Esophagus squamous epithelium (tissue), 4 donors: Measurements from ENCODE around the gene SHC2.

Source experiments
- CTCF ChIP-seq, 6 experiments: fragments of 450-650 bp in 4 of 6; fragments of 200-600 bp in 2 of 6; sonication (generic) in 2 of 6; IDR thresholded peaks; one replicate each; pipeline ENCODE4 v1.5.1; 2016 to 2019; ENCODE audit warnings: antibody characterized with exemption in 6 of 6, mild to moderate bottlenecking in 4 of 6, moderate library complexity in 4 of 6
- POLR2A ChIP-seq, 4 donors: fragments of 450-650 bp; IDR thresholded peaks; one replicate each; pipeline ENCODE4 v1.6.1; 2017; ENCODE audit warnings: antibody characterized with exemption in 4 of 4, mild to moderate bottlenecking in 4 of 4, moderate library complexity in 3 of 4

- TF ChIP-seq CTCF (IDR thresholded peaks at IDR 0.05) (no peak), POLR2A (IDR thresholded peaks at IDR 0.05) (no peak)
Measured at GRCh38 chr19:374886-375235, 86.0 kb downstream of the SHC2 start.
